ENCODE measurements around the gene TBX15. TPM values are rescaled to one million over a fixed set of nuclear protein-coding genes. Genes with fewer than 3 reads are reported as not detected.

Gene TBX15
- total and polyA plus RNA-seq, 9 of the 15 experiments (the other 6 are each of a cell fraction or from before 2014, with no cell fraction given), result 0.03 to 3.4 (median 2.3) TPM

DNA sequence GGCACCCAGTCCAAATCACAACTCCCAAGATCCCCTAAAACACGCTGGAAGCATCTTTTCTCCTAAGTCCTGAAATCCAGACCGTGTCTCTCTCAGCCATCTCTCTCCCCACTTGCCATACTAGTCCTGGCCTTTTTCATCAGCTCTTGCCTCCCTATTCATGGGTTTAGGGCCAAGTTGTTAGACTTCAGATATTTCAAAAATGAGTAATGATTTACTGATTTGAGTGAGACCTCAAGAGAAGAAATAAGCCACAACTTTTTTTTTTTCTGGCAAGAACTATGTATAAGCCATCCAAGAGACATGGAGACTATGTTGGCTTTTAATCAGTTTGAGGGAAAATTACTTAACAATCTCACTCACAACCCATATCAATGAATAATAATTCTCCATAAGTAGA, 62.5 kb downstream of the TBX15 start (continued):
- TF ChIP-seq TCFL5 (CRISPR knock-in tag; conservative IDR thresholded peaks at IDR 0.05) (no peak), NCOA4 (IDR thresholded peaks at IDR 0.05; ENCODE audit: partially characterized antibody) (no peak)
- TF ChIP-seq, protein P1, sequence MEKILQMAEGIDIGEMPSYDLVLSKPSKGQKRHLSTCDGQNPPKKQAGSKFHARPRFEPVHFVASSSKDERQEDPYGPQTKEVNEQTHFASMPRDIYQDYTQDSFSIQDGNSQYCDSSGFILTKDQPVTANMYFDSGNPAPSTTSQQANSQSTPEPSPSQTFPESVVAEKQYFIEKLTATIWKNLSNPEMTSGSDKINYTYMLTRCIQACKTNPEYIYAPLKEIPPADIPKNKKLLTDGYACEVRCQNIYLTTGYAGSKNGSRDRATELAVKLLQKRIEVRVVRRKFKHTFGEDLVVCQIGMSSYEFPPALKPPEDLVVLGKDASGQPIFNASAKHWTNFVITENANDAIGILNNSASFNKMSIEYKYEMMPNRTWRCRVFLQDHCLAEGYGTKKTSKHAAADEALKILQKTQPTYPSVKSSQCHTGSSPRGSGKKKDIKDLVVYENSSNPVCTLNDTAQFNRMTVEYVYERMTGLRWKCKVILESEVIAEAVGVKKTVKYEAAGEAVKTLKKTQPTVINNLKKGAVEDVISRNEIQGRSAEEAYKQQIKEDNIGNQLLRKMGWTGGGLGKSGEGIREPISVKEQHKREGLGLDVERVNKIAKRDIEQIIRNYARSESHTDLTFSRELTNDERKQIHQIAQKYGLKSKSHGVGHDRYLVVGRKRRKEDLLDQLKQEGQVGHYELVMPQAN (IDR thresholded peaks at IDR 0.05; ENCODE audit: borderline replicate concordance), result no peak

DNA sequence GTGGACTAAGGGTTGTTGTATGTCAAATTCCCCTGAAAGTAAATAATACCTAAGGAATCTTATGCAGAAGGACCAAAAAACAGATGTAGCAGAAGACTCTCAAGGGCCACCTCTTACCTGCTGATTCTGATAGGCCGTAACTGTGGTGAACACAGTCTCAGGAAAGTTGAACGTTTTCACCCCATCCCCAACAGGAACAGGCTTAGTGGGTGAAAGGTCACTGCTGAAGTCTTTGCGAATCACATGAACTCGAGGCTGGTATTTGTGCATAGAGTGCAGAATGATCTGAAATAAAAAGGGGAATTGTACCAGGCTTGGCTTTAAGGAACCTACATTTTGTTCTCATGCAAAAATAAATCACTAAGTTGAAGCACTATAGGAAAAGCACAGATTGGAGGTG, 64.8 kb downstream of the TBX15 start:
- no peaks in the 10 kb centered on the region for H4K20me1 ChIP-seq (replicated peaks; ENCODE audit: control insufficient read depth, insufficient read depth, low read length)
- H2AFZ ChIP-seq (ENCODE audit: low read depth, low read length), result no peak overlapping the region
- no peak overlapping the region for H3K27ac ChIP-seq (ENCODE audit: extremely low read depth, low read depth, low read length)
- H3K79me2 ChIP-seq (ENCODE audit: control insufficient read depth, insufficient read depth, low read length), result no peaks in the 10 kb centered on the region
- no peak overlapping the region for H3K4me2 ChIP-seq (ENCODE audit: insufficient read depth, low read length)
- H3K36me3 ChIP-seq (ENCODE audit: control insufficient read depth, insufficient read depth, low read length), result no peaks in the 10 kb centered on the region
- no peak for FAIRE-seq
- no TSS peak for BruUV-seq (replicated peaks)
- DNase-seq (ENCODE audit: extremely low read depth in 1 of 4, low spot score in 3 of 4), result no peak
- H3K4me3 ChIP-seq, result no peak overlapping the region
- intact Hi-C loops (cut with micrococcal nuclease) (no loop called here), in situ Hi-C loops (cut with MboI) (no loop called here)
- 6% methylated on average over 4 of the region's 4 CpGs for WGBS (ENCODE audit: insufficient coverage, low coverage, missing lambda C conversion rate)
- H3K9ac ChIP-seq (ENCODE audit: insufficient read depth in 1 of 2, low read depth in 2 of 2, low read length in 2 of 2), result no peak overlapping the region
- POLR2A ChIA-PET, result interaction anchor here (0.6 kb wide), 1 partner anchor 795 kb away, joined by 6 read pairs; no protein-coding TSS in a partner anchor
- CTCF ChIA-PET (ENCODE audit: low intra/inter-chr PET ratio), result no interaction called here
- TF ChIP-seq PHF8 (IDR thresholded peaks at IDR 0.05; ENCODE audit: borderline replicate concordance, low read length) (no peak), EWSR1 (IDR thresholded peaks at IDR 0.05; ENCODE audit: borderline replicate concordance, low read depth, partially characterized antibody) (no peak), BACH1 (tag; IDR thresholded peaks at IDR 0.05) (no peak), MED1 (CRISPR knock-in tag; IDR thresholded peaks at IDR 0.05; ENCODE audit: borderline replicate concordance) (no peak), DMBX1 (CRISPR knock-in tag; IDR thresholded peaks at IDR 0.05; ENCODE audit: borderline replicate concordance) (no peak), IRF2 (CRISPR knock-in tag; IDR thresholded peaks at IDR 0.05) (no peak), PCBP2 (IDR thresholded peaks at IDR 0.05; ENCODE audit: low read depth, low read length, poor library complexity, severe bottlenecking) (no peak)
- TF ChIP-seq, protein P2, sequence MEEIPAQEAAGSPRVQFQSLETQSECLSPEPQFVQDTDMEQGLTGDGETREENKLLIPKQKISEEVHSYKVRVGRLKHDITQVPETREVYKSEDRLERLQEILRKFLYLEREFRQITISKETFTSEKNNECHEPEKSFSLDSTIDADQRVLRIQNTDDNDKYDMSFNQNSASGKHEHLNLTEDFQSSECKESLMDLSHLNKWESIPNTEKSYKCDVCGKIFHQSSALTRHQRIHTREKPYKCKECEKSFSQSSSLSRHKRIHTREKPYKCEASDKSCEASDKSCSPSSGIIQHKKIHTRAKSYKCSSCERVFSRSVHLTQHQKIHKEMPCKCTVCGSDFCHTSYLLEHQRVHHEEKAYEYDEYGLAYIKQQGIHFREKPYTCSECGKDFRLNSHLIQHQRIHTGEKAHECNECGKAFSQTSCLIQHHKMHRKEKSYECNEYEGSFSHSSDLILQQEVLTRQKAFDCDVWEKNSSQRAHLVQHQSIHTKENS (CRISPR knock-in tag; IDR thresholded peaks at IDR 0.05), result no peak
- H3K9me3 ChIP-seq (replicated peaks; ENCODE audit: control insufficient read depth, insufficient read depth, low read depth, low read length), result no peaks in the 10 kb centered on the region
- H3K4me1 ChIP-seq (replicated peaks in 1 of 2; ENCODE audit: control insufficient read depth in 2 of 2, insufficient read depth in 2 of 2, low read length in 2 of 2), result no peaks in the 10 kb centered on the region; a peak in 1 of 5 replicates
- no peaks in the 10 kb centered on the region for H3K9me1 ChIP-seq (ENCODE audit: control insufficient read depth, insufficient read depth, low read length)
- no peak for ATAC-seq
- no peaks in the 10 kb centered on the region for H3K27me3 ChIP-seq (ENCODE audit: control insufficient read depth in 2 of 2, insufficient read depth in 2 of 2, low read length in 2 of 2)
